Measurements from ENCODE around the gene ZNRF3.
"Not testable (repeated sequence)": the region's sequence is repeated elsewhere in the genome, so short reads cannot be mapped to it uniquely, and the experiment has no call there.

ZNRF3 gene

GRCh38 chr22:29029202-29030000, 146.0 kb downstream of the ZNRF3 start:
- in situ Hi-C loops (cut with HindIII; ENCODE audit: low sequenced_read_pairs), result no loop called here

GRCh38 chr22:29030016-29030617, 146.7 kb downstream of the ZNRF3 start:
- in situ Hi-C loops (cut with HindIII; ENCODE audit: low sequenced_read_pairs), result no loop called here

GRCh38 chr22:29030618-29031226, 147.3 kb downstream of the ZNRF3 start:
- in situ Hi-C loops (cut with HindIII; ENCODE audit: low sequenced_read_pairs), result no loop called here

GRCh38 chr22:29031227-29032011, 148.0 kb downstream of the ZNRF3 start:
- in situ Hi-C loops (cut with HindIII; ENCODE audit: low sequenced_read_pairs), result no loop called here

GRCh38 chr22:29032014-29032475, 148.7 kb downstream of the ZNRF3 start:
- in situ Hi-C loops (cut with HindIII; ENCODE audit: low sequenced_read_pairs), result no loop called here

GRCh38 chr22:29032584-29032983, 149.2 kb downstream of the ZNRF3 start:
- in situ Hi-C loops (cut with HindIII; ENCODE audit: low sequenced_read_pairs), result no loop called here

GRCh38 chr22:29037340-29037932, 154.1 kb downstream of the ZNRF3 start:
- in situ Hi-C loops (cut with HindIII; ENCODE audit: low sequenced_read_pairs), result no loop called here

- in situ Hi-C loops (cut with HindIII; ENCODE audit: low sequenced_read_pairs), result no loop called here
Observed at GRCh38 chr22:29039148-29039547, 155.8 kb downstream of the ZNRF3 start.

- in situ Hi-C loops (cut with HindIII; ENCODE audit: low sequenced_read_pairs), result not testable (repeated sequence)
Observed at GRCh38 chr22:29039684-29040083, 156.3 kb downstream of the ZNRF3 start.

- in situ Hi-C loops (cut with HindIII; ENCODE audit: low sequenced_read_pairs), result no loop called here
Observed at GRCh38 chr22:29040385-29041275, 157.3 kb downstream of the ZNRF3 start.

- in situ Hi-C loops (cut with HindIII; ENCODE audit: low sequenced_read_pairs), result no loop called here
Observed at GRCh38 chr22:29041408-29041807, 158.0 kb downstream of the ZNRF3 start.

GRCh38 chr22:29043906-29044575, 160.7 kb downstream of the ZNRF3 start:
- in situ Hi-C loops (cut with HindIII; ENCODE audit: low sequenced_read_pairs), result no loop called here

GRCh38 chr22:29044657-29045176, 161.3 kb downstream of the ZNRF3 start:
- in situ Hi-C loops (cut with HindIII; ENCODE audit: low sequenced_read_pairs), result no loop called here

GRCh38 chr22:29048822-29049654, 165.7 kb downstream of the ZNRF3 start:
- in situ Hi-C loops (cut with HindIII; ENCODE audit: low sequenced_read_pairs), result no loop called here

GRCh38 chr22:29049655-29050263, 166.4 kb downstream of the ZNRF3 start:
- in situ Hi-C loops (cut with HindIII; ENCODE audit: low sequenced_read_pairs), result no loop called here

- in situ Hi-C loops (cut with HindIII; ENCODE audit: low sequenced_read_pairs), result no loop called here
Observed at GRCh38 chr22:29050457-29050856, 167.1 kb downstream of the ZNRF3 start.

- in situ Hi-C loops (cut with HindIII; ENCODE audit: low sequenced_read_pairs), result no loop called here
Observed at GRCh38 chr22:29053048-29053702, 169.8 kb downstream of the ZNRF3 start.
